Endodermal cell (in vitro differentiated cells): ENCODE measurements around the gene FBN2. TPM values are rescaled to one million over a fixed set of nuclear protein-coding genes. Genes with fewer than 3 reads are reported as not detected.

ENCODE experiments used
- DNase-seq: peaks from one replicate; pipeline ENCODE4 v3.0.0-alpha.2; 2017
- H3K27ac ChIP-seq: 2 replicates; pipeline ENCODE4 v1.5.1; 2013; ENCODE audit warnings: mild to moderate bottlenecking, low read depth, low read length, moderate library complexity
- H3K27me3 ChIP-seq: 2 replicates; pipeline ENCODE4 v1.6.1; 2013; ENCODE audit warnings: mild to moderate bottlenecking, low read length, moderate library complexity; ENCODE audit not compliant: insufficient read depth, control insufficient read depth, poor library complexity, severe bottlenecking
- H3K36me3 ChIP-seq: 2 replicates; pipeline ENCODE4 v1.7.0; 2013; ENCODE audit warnings: mild to moderate bottlenecking, low read length, moderate library complexity; ENCODE audit not compliant: control insufficient read depth, insufficient read depth
- H3K4me1 ChIP-seq: one replicate; pipeline ENCODE4 v1.7.0; 2013; ENCODE audit warnings: low read length; ENCODE audit not compliant: control insufficient read depth, insufficient read depth
- H3K4me3 ChIP-seq: 2 replicates; pipeline ENCODE4 v1.5.1; 2013; ENCODE audit warnings: mild to moderate bottlenecking, low read length, moderate library complexity
- H3K9ac ChIP-seq: 2 replicates; pipeline ENCODE4 v1.6.1; 2013; ENCODE audit warnings: mild to moderate bottlenecking, low read length, moderate library complexity; ENCODE audit not compliant: poor library complexity, severe bottlenecking; ENCODE audit errors: extremely low read depth
- H3K9me3 ChIP-seq: 2 replicates; pipeline ENCODE4 v1.6.1; 2013; ENCODE audit warnings: mild to moderate bottlenecking, low read length, moderate library complexity; ENCODE audit not compliant: control insufficient read depth
- H3K27ac Mint-ChIP-seq: 2 replicates; pipeline ENCODE4 v1.8.0; 2020; ENCODE audit warnings: mixed read lengths
- H3K27me3 Mint-ChIP-seq: 2 replicates; pipeline ENCODE4 v1.8.0; 2021; ENCODE audit warnings: mild to moderate bottlenecking, mixed read lengths; ENCODE audit not compliant: insufficient read depth
- H3K36me3 Mint-ChIP-seq: 2 replicates; pipeline ENCODE4 v1.8.0; 2020; ENCODE audit warnings: low read depth, mixed read lengths
- H3K4me1 Mint-ChIP-seq: 2 replicates; pipeline ENCODE4 v1.8.0; 2020; ENCODE audit warnings: mixed read lengths
- H3K4me3 Mint-ChIP-seq: 2 replicates; pipeline ENCODE4 v1.8.0; 2020; ENCODE audit warnings: mild to moderate bottlenecking, moderate library complexity, mixed read lengths
- H3K9me3 Mint-ChIP-seq: 2 replicates; pipeline ENCODE4 v1.8.0; 2020; ENCODE audit warnings: mild to moderate bottlenecking, mixed read lengths
- CTCF ChIP-seq: fragments of 200-600 bp; sonication (generic); conservative IDR thresholded peaks from 2 replicates; pipeline ENCODE4 v1.5.0; 2021; ENCODE audit warnings: antibody characterized with exemption, mild to moderate bottlenecking
- WGBS, 2 experiments: methylation state at CpG; one replicate each; pipeline versions ENCODE4 v1.1.5 to v1.1.7; 2013; ENCODE audit warnings: missing lambda C conversion rate in 2 of 2, mixed read lengths in 1 of 2; ENCODE audit not compliant: insufficient coverage in 1 of 2, insufficient read length in 1 of 2; 5-methylcytosine and 5-hydroxymethylcytosine counted together
- total RNA-seq, 2 donors: library from RNA; stranded (reverse); fragmentation: NEBNext Ultra II Directional in 1 of 2; extraction: Animal tissue kit (Norgen Biotek cat#: 25700) in 1 of 2; gene quantifications; 2 replicates in 1 of 2; 3 replicates in 1 of 2; pipeline ENCODE4 v1.2.1, GENCODE V29; 2021

Gene FBN2
- total RNA-seq, 2 donors from 2014 or later, result 131 to 212 TPM

- Mint-ChIP-seq H3K36me3 (no peaks in the 10 kb centered on the region), H3K4me1 (no peaks in the 10 kb centered on the region), H3K9me3 (peaks cover 6% of the 10 kb centered on the region), H3K27ac (no peak overlapping the region), H3K4me3 (no peak overlapping the region), H3K27me3 (peaks cover 17% of the 10 kb centered on the region)
- WGBS, 2 experiments, result 79 to 96% methylated on average over 3 to 4 of the region's 4 CpGs
- no peak for TF ChIP-seq CTCF
- no peaks in the 10 kb centered on the region for H3K36me3 ChIP-seq
- no peak overlapping the region for H3K4me3 ChIP-seq
- peaks cover 8% of the 10 kb centered on the region for H3K27me3 ChIP-seq
- DNase-seq, result no peak
- H3K9ac ChIP-seq, result no peak overlapping the region
- H3K27ac ChIP-seq, result no peak overlapping the region
- peaks cover 17% of the 10 kb centered on the region for H3K9me3 ChIP-seq
- no peaks in the 10 kb centered on the region for H3K4me1 ChIP-seq
Observed at GRCh38 chr5:128579639-128580038, 41.6 kb upstream of the FBN2 start.

DNA sequence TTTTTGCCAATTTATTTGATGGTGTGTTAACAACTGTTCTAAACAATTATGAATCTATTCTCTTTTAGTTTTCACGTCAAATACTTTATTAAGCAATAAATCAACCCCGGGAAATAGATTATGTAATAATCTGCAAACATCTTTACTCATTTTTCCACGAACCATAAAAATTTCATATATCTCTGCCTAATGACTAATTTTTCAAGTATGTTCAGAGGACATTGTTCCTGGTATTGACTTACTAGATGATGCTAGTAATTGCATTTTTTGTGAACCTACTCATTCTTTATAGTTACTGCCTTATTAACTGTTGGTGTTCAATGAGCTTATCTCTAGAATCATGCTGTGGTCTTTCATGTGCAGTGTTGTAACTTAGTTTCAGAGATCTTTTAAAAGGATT lies 41.0 kb upstream of the FBN2 start:
- H3K4me1 Mint-ChIP-seq, result peaks cover under 1% of the 10 kb centered on the region
- no peak for DNase-seq
- Histone ChIP-seq H3K36me3 (no peaks in the 10 kb centered on the region), H3K9ac (no peak overlapping the region), H3K4me3 (no peak overlapping the region), H3K4me1 (no peaks in the 10 kb centered on the region), H3K9me3 (peaks cover 17% of the 10 kb centered on the region), H3K27ac (no peak overlapping the region), H3K27me3 (peaks cover 14% of the 10 kb centered on the region)
- H3K27me3 Mint-ChIP-seq, result peaks cover 21% of the 10 kb centered on the region
- H3K4me3 Mint-ChIP-seq, result no peak overlapping the region
- 92 to 100% methylated on average over 1 to 3 of the region's 3 CpGs for WGBS, 2 experiments
- H3K36me3 Mint-ChIP-seq, result no peaks in the 10 kb centered on the region
- TF ChIP-seq CTCF, result no peak
- peaks cover 6% of the 10 kb centered on the region for H3K9me3 Mint-ChIP-seq
- no peak overlapping the region for H3K27ac Mint-ChIP-seq

- H3K27me3 ChIP-seq, result peaks cover 14% of the 10 kb centered on the region
- no peak overlapping the region for H3K4me3 Mint-ChIP-seq
- peaks cover 20% of the 10 kb centered on the region for H3K27me3 Mint-ChIP-seq
- no peaks in the 10 kb centered on the region for H3K9me3 Mint-ChIP-seq
- no peaks in the 10 kb centered on the region for H3K36me3 ChIP-seq
- TF ChIP-seq CTCF, result no peak
- H3K27ac ChIP-seq, result no peak overlapping the region
- no peak overlapping the region for H3K4me3 ChIP-seq
- no peak overlapping the region for H3K9ac ChIP-seq
- no peaks in the 10 kb centered on the region for H3K4me1 ChIP-seq
- no peak overlapping the region for H3K27ac Mint-ChIP-seq
- no peaks in the 10 kb centered on the region for H3K36me3 Mint-ChIP-seq
- 38% methylated on average over 1 of the region's 1 CpG; no CpG with 5 or more reads in 1 of the 2 experiments for WGBS, 2 experiments
- DNase-seq, result no peak
- H3K9me3 ChIP-seq, result peaks cover 7% of the 10 kb centered on the region
- peaks cover 2% of the 10 kb centered on the region for H3K4me1 Mint-ChIP-seq
Observed at GRCh38 chr5:128574041-128574440, 36.0 kb upstream of the FBN2 start.
